ENCODE data around the gene GDI1. TPM values are rescaled to one million over a fixed set of nuclear protein-coding genes. Genes with fewer than 3 reads are reported as not detected.

The GDI1 gene
- total RNA-seq, 4 donors from 2014 or later, result 64.9 to 115 (median 73.6) TPM

- peaks cover 35% of the 10 kb centered on the region for H3K36me3 ChIP-seq
- H3K27me3 ChIP-seq, result no peaks in the 10 kb centered on the region
- H3K9me3 ChIP-seq, result no peaks in the 10 kb centered on the region
- no peak for TF ChIP-seq POLR2AphosphoS5 (IDR thresholded peaks at IDR 0.05)
- TF ChIP-seq, protein P1, sequence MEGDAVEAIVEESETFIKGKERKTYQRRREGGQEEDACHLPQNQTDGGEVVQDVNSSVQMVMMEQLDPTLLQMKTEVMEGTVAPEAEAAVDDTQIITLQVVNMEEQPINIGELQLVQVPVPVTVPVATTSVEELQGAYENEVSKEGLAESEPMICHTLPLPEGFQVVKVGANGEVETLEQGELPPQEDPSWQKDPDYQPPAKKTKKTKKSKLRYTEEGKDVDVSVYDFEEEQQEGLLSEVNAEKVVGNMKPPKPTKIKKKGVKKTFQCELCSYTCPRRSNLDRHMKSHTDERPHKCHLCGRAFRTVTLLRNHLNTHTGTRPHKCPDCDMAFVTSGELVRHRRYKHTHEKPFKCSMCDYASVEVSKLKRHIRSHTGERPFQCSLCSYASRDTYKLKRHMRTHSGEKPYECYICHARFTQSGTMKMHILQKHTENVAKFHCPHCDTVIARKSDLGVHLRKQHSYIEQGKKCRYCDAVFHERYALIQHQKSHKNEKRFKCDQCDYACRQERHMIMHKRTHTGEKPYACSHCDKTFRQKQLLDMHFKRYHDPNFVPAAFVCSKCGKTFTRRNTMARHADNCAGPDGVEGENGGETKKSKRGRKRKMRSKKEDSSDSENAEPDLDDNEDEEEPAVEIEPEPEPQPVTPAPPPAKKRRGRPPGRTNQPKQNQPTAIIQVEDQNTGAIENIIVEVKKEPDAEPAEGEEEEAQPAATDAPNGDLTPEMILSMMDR (IDR thresholded peaks at IDR 0.05), result no peak
- no peak for TF ChIP-seq POLR2A (IDR thresholded peaks at IDR 0.05)
- TF ChIP-seq EP300 (IDR thresholded peaks at IDR 0.05), result no peak
- H3K4me1 ChIP-seq, result peaks cover 27% of the 10 kb centered on the region
- 91% methylated on average over 6 of the region's 7 CpGs for WGBS
- DNase-seq (ENCODE audit: low spot score in 2 of 2), result no peak
- no peak overlapping the region for H3K4me3 ChIP-seq
- no peak overlapping the region for H3K27ac ChIP-seq
Measured at GRCh38 chrX:154433605-154434004, 3.3 kb upstream of the GDI1 start.

- DNase-seq (ENCODE audit: low spot score in 2 of 2), result no peak
- no peak overlapping the region for H3K4me3 ChIP-seq
- H3K4me1 ChIP-seq, result peaks cover 24% of the 10 kb centered on the region
- no peaks in the 10 kb centered on the region for H3K27me3 ChIP-seq
- WGBS, result 100% methylated on average over 2 of the region's 7 CpGs
- no peak overlapping the region for H3K27ac ChIP-seq
- H3K9me3 ChIP-seq, result no peaks in the 10 kb centered on the region
- TF ChIP-seq EP300 (IDR thresholded peaks at IDR 0.05) (no peak), POLR2AphosphoS5 (IDR thresholded peaks at IDR 0.05) (no peak), POLR2A (IDR thresholded peaks at IDR 0.05) (no peak)
- TF ChIP-seq, protein P1 (IDR thresholded peaks at IDR 0.05), result no peak
- H3K36me3 ChIP-seq, result peaks cover 35% of the 10 kb centered on the region
Measured at GRCh38 chrX:154434394-154435168, 2.4 kb upstream of the GDI1 start.

DNA sequence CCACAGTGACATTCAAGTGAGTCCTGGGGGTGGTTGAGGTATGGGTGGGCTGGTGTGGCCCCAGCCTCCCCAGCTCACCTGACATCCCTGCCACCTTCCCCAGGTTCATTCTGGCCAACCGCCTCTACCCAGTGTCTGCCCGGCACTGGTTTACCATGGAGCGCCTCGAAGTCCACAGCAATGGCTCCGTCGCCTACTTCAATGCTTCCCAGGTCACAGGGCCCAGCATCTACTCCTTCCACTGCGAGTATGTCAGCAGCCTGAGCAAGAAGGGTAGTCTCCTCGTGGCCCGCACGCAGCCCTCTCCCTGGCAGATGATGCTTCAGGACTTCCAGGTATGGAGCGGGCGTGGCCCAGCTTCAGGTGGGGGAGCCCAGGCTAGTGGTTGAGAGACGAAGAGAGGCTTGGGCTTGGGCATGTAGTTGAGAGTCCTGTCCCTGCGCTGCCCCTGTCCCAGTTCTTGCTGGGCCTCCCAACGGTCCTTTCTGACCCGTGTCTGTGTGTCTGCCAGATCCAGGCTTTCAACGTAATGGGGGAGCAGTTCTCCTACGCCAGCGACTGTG, 1.7 kb upstream of the GDI1 start:
- DNase-seq (ENCODE audit: low spot score in 2 of 2), result peak in 1 of 2 donors; percentile 59
- TF ChIP-seq POLR2AphosphoS5 (IDR thresholded peaks at IDR 0.05) (no peak), EP300 (IDR thresholded peaks at IDR 0.05) (no peak), POLR2A (IDR thresholded peaks at IDR 0.05) (no peak)
- TF ChIP-seq, protein P1 (IDR thresholded peaks at IDR 0.05), result no peak
- no peaks in the 10 kb centered on the region for H3K9me3 ChIP-seq
- H3K4me3 ChIP-seq, result no peak overlapping the region
- 93% methylated on average over 11 of the region's 19 CpGs for WGBS
- H3K4me1 ChIP-seq, result peaks cover 19% of the 10 kb centered on the region
- H3K27me3 ChIP-seq, result no peaks in the 10 kb centered on the region
- no peak overlapping the region for H3K27ac ChIP-seq
- H3K36me3 ChIP-seq, result peaks cover 41% of the 10 kb centered on the region

GRCh38 chrX:154436374-154436982, 476 bp upstream of the GDI1 start:
- Histone ChIP-seq H3K4me3 (peak overlapping the region; percentile 67), H3K36me3 (peaks cover 51% of the 10 kb centered on the region), H3K9me3 (no peaks in the 10 kb centered on the region), H3K4me1 (peaks cover 15% of the 10 kb centered on the region), H3K27me3 (no peaks in the 10 kb centered on the region), H3K27ac (peak overlapping the region; percentile 88)
- DNase-seq (ENCODE audit: low spot score in 2 of 2), result peak in 1 of 2 donors; percentile 64
- 71% methylated on average over 6 of the region's 78 CpGs for WGBS
- TF ChIP-seq EP300 (IDR thresholded peaks at IDR 0.05) (no peak), POLR2A (IDR thresholded peaks at IDR 0.05) (no peak), POLR2AphosphoS5 (IDR thresholded peaks at IDR 0.05) (no peak)
- TF ChIP-seq, protein P1 (IDR thresholded peaks at IDR 0.05), result no peak
